SK-N-SH (cell line): ENCODE data around the gene STAT1. TPM values are rescaled to one million over a fixed set of nuclear protein-coding genes. Genes with fewer than 3 reads are reported as not detected.

Experiments used
- CTCF ChIA-PET: fragments of 300-600, 350-600 bp; formaldehyde crosslinking; extraction: SDS; loops from one replicate; lab custom pipeline; 2021; lab: Yijun Ruan, JAX
- POLR2A ChIA-PET: fragments of 350-600 bp; sonication (Branson Sonifier 250); formaldehyde crosslinking; extraction: SDS; loops from one replicate; lab custom pipeline; 2020; ENCODE audit warnings: antibody characterized with exemption, inconsistent platforms; lab: Yijun Ruan, JAX
- DNase-seq: peaks from one replicate; pipeline ENCODE4 v3.0.0; 2012
- H2AFZ ChIP-seq: fragments of 200-600 bp; sonication (generic); 2 replicates; pipeline ENCODE4 v1.8.1; 2016; ENCODE audit warnings: antibody characterized with exemption, mild to moderate bottlenecking, low read depth
- H3F3A ChIP-seq: fragments of 200-600 bp; sonication (generic); replicated peaks from 2 replicates; pipeline ENCODE3; 2016; ENCODE audit warnings: antibody characterized with exemption, mild to moderate bottlenecking; ENCODE audit not compliant: insufficient read depth
- H3K27ac ChIP-seq, 2 experiments: fragments of 200-500 bp in 1 of 2; fragments of 200-600 bp in 1 of 2; sonication (Bioruptor generic) in 1 of 2; sonication (generic), shearing (Covaris generic) in 1 of 2; 2 replicates each; pipeline versions ENCODE4 v1.5.1 to v1.6.1; 2014 to 2016; ENCODE audit warnings: low read depth in 2 of 2, inconsistent platforms in 1 of 2, low read length in 1 of 2, mild to moderate bottlenecking in 1 of 2, mixed read lengths in 1 of 2
- H3K27me3 ChIP-seq: fragments of 200-600 bp; sonication (generic), shearing (Covaris generic); 2 replicates; pipeline ENCODE4 v1.6.1; 2016; ENCODE audit warnings: mixed run types; ENCODE audit not compliant: insufficient read depth
- H3K36me3 ChIP-seq, 2 experiments: fragments of 200-500 bp in 1 of 2; fragments of 200-600 bp in 1 of 2; sonication (Bioruptor generic) in 1 of 2; sonication (generic) in 1 of 2; replicated peaks in 1 of 2; 2 replicates each; pipeline versions ENCODE3 to v1.5.1; 2014 to 2016; ENCODE audit warnings: low read length in 1 of 2, mild to moderate bottlenecking in 1 of 2; ENCODE audit not compliant: insufficient read depth in 2 of 2, control insufficient read depth in 1 of 2
- H3K4me1 ChIP-seq, 2 experiments: fragments of 200-500 bp in 1 of 2; fragments of 200-600 bp in 1 of 2; sonication (Bioruptor generic) in 1 of 2; sonication (generic), shearing (Covaris generic) in 1 of 2; 2 replicates each; pipeline versions ENCODE4 v1.5.1 to v1.6.1; 2014 to 2016; ENCODE audit warnings: low read depth in 1 of 2, low read length in 1 of 2, mixed run types in 1 of 2; ENCODE audit not compliant: insufficient read depth in 2 of 2, control insufficient read depth in 1 of 2
- H3K4me2 ChIP-seq: fragments of 200-600 bp; sonication (generic), shearing (Covaris generic); 2 replicates; pipeline ENCODE4 v1.6.1; 2017; ENCODE audit warnings: mixed run types
- H3K4me3 ChIP-seq, 2 experiments: fragments of 200-500 bp in 1 of 2; fragments of 200-600 bp in 1 of 2; sonication (Bioruptor generic) in 1 of 2; sonication (generic), shearing (Covaris generic) in 1 of 2; 2 replicates each; pipeline versions ENCODE4 v1.5.1 to v1.8.1; 2014 to 2016; ENCODE audit warnings: low read depth in 2 of 2, inconsistent platforms in 1 of 2, low read length in 1 of 2, mild to moderate bottlenecking in 1 of 2, mixed read lengths in 1 of 2, moderate library complexity in 1 of 2
- H3K79me2 ChIP-seq: fragments of 200-600 bp; sonication (generic); 2 replicates; pipeline ENCODE4 v1.8.1; 2017; ENCODE audit warnings: mild to moderate bottlenecking; ENCODE audit not compliant: insufficient read depth
- H3K9ac ChIP-seq: fragments of 200-600 bp; sonication (generic); 2 replicates; pipeline ENCODE4 v1.6.1; 2017; ENCODE audit warnings: mixed run types
- H3K9me2 ChIP-seq: fragments of 200-600 bp; sonication (generic); 2 replicates; pipeline ENCODE4 v1.6.1; 2017; ENCODE audit warnings: mixed run types
- H3K9me3 ChIP-seq: fragments of 200-600 bp; sonication (generic); 2 replicates; pipeline ENCODE4 v1.6.1; 2017; ENCODE audit warnings: mixed run types, mild to moderate bottlenecking, moderate library complexity
- H4K20me1 ChIP-seq: fragments of 200-600 bp; sonication (generic); 2 replicates; pipeline ENCODE4 v1.6.1; 2017; ENCODE audit warnings: mild to moderate bottlenecking, mixed run types; ENCODE audit not compliant: insufficient read depth
- CHD2 ChIP-seq: fragments of 150-350 bp; IDR thresholded peaks from 2 replicates; pipeline ENCODE4 v1.6.1; 2018; ENCODE audit warnings: low read length; ENCODE audit not compliant: partially characterized antibody
- CTCF ChIP-seq: fragments of 200-600 bp; sonication (generic); IDR thresholded peaks from 2 replicates; pipeline ENCODE4 v1.6.1; 2017; ENCODE audit warnings: antibody characterized with exemption, mild to moderate bottlenecking, moderate library complexity
- ELF1 ChIP-seq: IDR thresholded peaks from 2 replicates; pipeline ENCODE4 v1.4.0; 2012
- EP300 ChIP-seq, 2 experiments: IDR thresholded peaks; 2 replicates each; pipeline versions ENCODE4 v1.4.0 to v1.6.1; 2012; ENCODE audit warnings: borderline replicate concordance in 1 of 2, low read depth in 1 of 2, low read length in 1 of 2
- FOXJ3 ChIP-seq: sonication (generic); formaldehyde crosslinking; IDR thresholded peaks from 2 replicates; pipeline ENCODE4 v1.5.1; 2020; ENCODE audit warnings: mild to moderate bottlenecking, missing genetic modification reagents
- JUND ChIP-seq: IDR thresholded peaks from 2 replicates; pipeline ENCODE4 v1.4.0; 2012
- MEF2A ChIP-seq: IDR thresholded peaks from 2 replicates; pipeline ENCODE4 v1.4.0; 2012; ENCODE audit warnings: low read depth, borderline replicate concordance
- MXI1 ChIP-seq: IDR thresholded peaks from 2 replicates; pipeline ENCODE4 v1.6.1; 2012; ENCODE audit warnings: mild to moderate bottlenecking, low read depth, low read length, improper control_type of control experiment
- NFIC ChIP-seq: IDR thresholded peaks from 2 replicates; pipeline ENCODE4 v1.4.0; 2012; ENCODE audit warnings: borderline replicate concordance
- POLR2AphosphoS5 ChIP-seq: IDR thresholded peaks from 2 replicates; pipeline ENCODE4 v1.6.1; 2012; ENCODE audit warnings: low read depth, low read length
- RXRA ChIP-seq: IDR thresholded peaks from 2 replicates; pipeline ENCODE4 v1.4.0; 2012; ENCODE audit warnings: low read depth, mild to moderate bottlenecking, borderline replicate concordance
- SIN3A ChIP-seq: IDR thresholded peaks from 2 replicates; pipeline ENCODE4 v1.6.1; 2012; ENCODE audit warnings: low read depth, mild to moderate bottlenecking, low read length, moderate library complexity, borderline replicate concordance
- SMC3 ChIP-seq: IDR thresholded peaks from 2 replicates; pipeline ENCODE4 v1.6.1; 2012; ENCODE audit warnings: low read depth, low read length, improper control_type of control experiment
- TEAD4 ChIP-seq: IDR thresholded peaks from 2 replicates; pipeline ENCODE4 v1.4.0; 2012; ENCODE audit warnings: mild to moderate bottlenecking, borderline replicate concordance; ENCODE audit not compliant: insufficient read depth
- USF1 ChIP-seq: IDR thresholded peaks from 2 replicates; pipeline ENCODE4 v1.4.0; 2012; ENCODE audit warnings: low read depth, borderline replicate concordance
- YY1 ChIP-seq: IDR thresholded peaks from 2 replicates; pipeline ENCODE4 v1.4.0; 2012; ENCODE audit warnings: low read depth, mild to moderate bottlenecking
- ZBTB33 ChIP-seq: IDR thresholded peaks from 2 replicates; pipeline ENCODE4 v1.4.0; 2012; ENCODE audit warnings: low read depth, borderline replicate concordance
- WGBS: methylation state at CpG from one replicate; pipeline ENCODE4 v1.1.6; 2017; ENCODE audit warnings: low lambda C conversion rate; 5-methylcytosine and 5-hydroxymethylcytosine counted together
- polyA plus RNA-seq, 3 experiments: library from polyadenylated mRNA; depleted of rRNA; stranded (reverse); fragments of >200 nt; gene quantifications; 2 replicates each; pipeline ENCODE4 v1.2.3, GENCODE V29; 2012

The STAT1 gene
- polyA plus RNA-seq, 1 of the 3 experiments (the other 2 are of a cell fraction): 22.1 TPM

GRCh38 chr2:191036363-191036762, 22.4 kb upstream of the STAT1 start:
- Histone ChIP-seq H3K27me3 (no peaks in the 10 kb centered on the region), H3K27ac (no peak overlapping the region), H2AFZ (no peak overlapping the region), H3K4me3 (no peak overlapping the region), H3F3A (no peaks in the 10 kb centered on the region), H3K9me3 (no peaks in the 10 kb centered on the region), H3K36me3 (no peaks in the 10 kb centered on the region), H3K4me2 (no peak overlapping the region), H3K9ac (no peak overlapping the region), H3K79me2 (no peaks in the 10 kb centered on the region), H3K4me1 (peaks cover 0 to 10% of the 10 kb centered on the region in 2 experiments; a peak in 2 of 4 replicates), H3K9me2 (no peaks in the 10 kb centered on the region), H4K20me1 (no peaks in the 10 kb centered on the region)
- TF ChIP-seq ELF1: no peak
- TF ChIP-seq EP300 (IDR thresholded peaks at IDR 0.05; ENCODE audit: borderline replicate concordance in 1 of 2, low read depth in 1 of 2, low read length in 1 of 2): no peak
- no peak for TF ChIP-seq USF1
- TF ChIP-seq TEAD4: no peak
- TF ChIP-seq NFIC: no peak
- no peak for TF ChIP-seq FOXJ3 (CRISPR knock-in tag)
- no peak for TF ChIP-seq ZBTB33
- TF ChIP-seq SMC3: no peak
- no peak for TF ChIP-seq JUND
- no peak for TF ChIP-seq CHD2
- no peak for TF ChIP-seq POLR2AphosphoS5
- DNase-seq: no peak
- WGBS: 98% methylated on average over 2 of the region's 2 CpGs
- ChIA-PET POLR2A (no interaction called here), CTCF (interaction anchor here (0.7 to 2.6 kb wide), 5 partner anchors 16 to 256 kb away, joined by 3 to 16 read pairs (median 3); no protein-coding TSS in a partner anchor)

GRCh38 chr2:191032588-191033429, 18.8 kb upstream of the STAT1 start:
- H3K4me3 ChIP-seq: no peak overlapping the region
- H3K27ac ChIP-seq: no peak overlapping the region
- no peaks in the 10 kb centered on the region for H3K79me2 ChIP-seq
- no peak for DNase-seq
- H3K4me2 ChIP-seq: no peak overlapping the region
- H2AFZ ChIP-seq: no peak overlapping the region
- H4K20me1 ChIP-seq: no peaks in the 10 kb centered on the region
- H3K9me3 ChIP-seq: no peaks in the 10 kb centered on the region
- no peak overlapping the region for H3K9ac ChIP-seq
- TF ChIP-seq CTCF (no peak), FOXJ3 (CRISPR knock-in tag) (no peak), ELF1 (no peak), RXRA (no peak), SIN3A (no peak), ZBTB33 (no peak), MEF2A (no peak), MXI1 (no peak), YY1 (no peak), USF1 (no peak), CHD2 (no peak), POLR2AphosphoS5 (no peak)
- no peaks in the 10 kb centered on the region for H3K9me2 ChIP-seq
- CTCF ChIA-PET: interaction anchor here (0.6 to 1.2 kb wide), 3 partner anchors 19 to 1164 kb away, joined by 3 read pairs; no protein-coding TSS in a partner anchor
- no peaks in the 10 kb centered on the region; a peak in 1 of 4 replicates for H3K4me1 ChIP-seq
- no peaks in the 10 kb centered on the region for H3F3A ChIP-seq
- WGBS: 85% methylated on average over 8 of the region's 8 CpGs
- POLR2A ChIA-PET: no interaction called here
- H3K27me3 ChIP-seq: no peaks in the 10 kb centered on the region
- H3K36me3 ChIP-seq: no peaks in the 10 kb centered on the region
